Measurements from ENCODE around the gene COL7A1. TPM values are rescaled to one million over a fixed set of nuclear protein-coding genes. Genes with fewer than 3 reads are reported as not detected.
"Not testable (repeated sequence)": the region's sequence is repeated elsewhere in the genome, so short reads cannot be mapped to it uniquely, and the experiment has no call there.

COL7A1 gene
- total and polyA plus RNA-seq, 2 donors from 2014 or later, result 13.1 to 14.4 TPM

DNA sequence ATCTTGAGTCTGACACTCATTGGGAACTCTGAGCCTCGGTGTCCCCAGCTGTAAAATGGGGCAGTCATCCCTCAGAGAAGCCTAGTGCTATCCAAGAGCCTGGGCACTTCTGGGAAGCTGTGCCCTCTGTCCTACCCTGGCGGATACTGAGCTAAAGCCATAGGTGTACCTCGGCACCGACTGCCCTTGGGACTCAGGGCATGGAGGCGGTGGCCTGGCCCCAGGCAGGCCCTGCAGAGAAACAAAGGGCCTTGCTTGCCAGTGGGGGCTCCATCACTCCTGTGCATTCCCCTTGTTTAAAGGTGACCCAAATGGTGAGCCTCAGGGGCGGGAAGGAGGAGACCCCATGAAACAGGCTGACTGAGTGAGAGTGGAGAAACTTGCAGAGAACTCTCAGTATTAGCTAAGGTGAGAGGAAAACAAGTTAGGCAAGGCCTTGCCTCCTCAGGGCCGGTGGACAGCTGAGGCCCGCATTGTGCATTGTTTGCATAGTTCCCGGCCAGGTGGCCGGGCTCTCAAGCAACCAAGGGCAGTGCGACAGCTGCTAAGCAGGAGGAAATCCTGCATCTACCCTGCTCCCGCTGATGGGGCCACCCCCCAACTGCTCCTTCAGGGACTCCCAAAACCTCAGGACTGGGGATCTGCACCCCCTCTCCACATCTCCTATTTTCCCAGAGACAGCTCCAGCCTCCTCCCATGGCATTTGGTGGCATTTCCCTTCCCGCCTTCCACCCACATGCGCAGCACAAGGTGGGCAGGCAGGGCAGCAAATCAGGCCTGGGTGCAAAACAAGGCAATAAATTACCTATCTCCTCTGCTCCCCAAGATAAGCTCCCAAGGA lies 42.8 kb downstream of the COL7A1 start:
- Histone ChIP-seq H3K9me3 (ENCODE audit: control insufficient read depth in 2 of 3, insufficient read depth in 1 of 3, low read length in 3 of 3) (no peaks in the 10 kb centered on the region), H3K4me1 (ENCODE audit: control insufficient read depth in 2 of 3, insufficient read depth in 2 of 3, low read depth in 1 of 3, low read length in 3 of 3) (peaks cover 0 to 3% (median 2%) of the 10 kb centered on the region in 3 donors), H3K4me3 (ENCODE audit: low read length in 3 of 3) (no peak overlapping the region), H3K9ac (ENCODE audit: low read length in 3 of 3) (no peak overlapping the region), H3K27ac (ENCODE audit: low read depth in 2 of 2, low read length in 2 of 2) (no peak overlapping the region), H3K36me3 (ENCODE audit: control insufficient read depth in 2 of 3, insufficient read depth in 3 of 3, low read length in 3 of 3) (no peaks in the 10 kb centered on the region), H3K27me3 (ENCODE audit: control insufficient read depth, insufficient read depth, low read length) (no peaks in the 10 kb centered on the region)
- intact Hi-C loops (cut with DNase I), result no loop called here
- TF ChIP-seq, protein P1, sequence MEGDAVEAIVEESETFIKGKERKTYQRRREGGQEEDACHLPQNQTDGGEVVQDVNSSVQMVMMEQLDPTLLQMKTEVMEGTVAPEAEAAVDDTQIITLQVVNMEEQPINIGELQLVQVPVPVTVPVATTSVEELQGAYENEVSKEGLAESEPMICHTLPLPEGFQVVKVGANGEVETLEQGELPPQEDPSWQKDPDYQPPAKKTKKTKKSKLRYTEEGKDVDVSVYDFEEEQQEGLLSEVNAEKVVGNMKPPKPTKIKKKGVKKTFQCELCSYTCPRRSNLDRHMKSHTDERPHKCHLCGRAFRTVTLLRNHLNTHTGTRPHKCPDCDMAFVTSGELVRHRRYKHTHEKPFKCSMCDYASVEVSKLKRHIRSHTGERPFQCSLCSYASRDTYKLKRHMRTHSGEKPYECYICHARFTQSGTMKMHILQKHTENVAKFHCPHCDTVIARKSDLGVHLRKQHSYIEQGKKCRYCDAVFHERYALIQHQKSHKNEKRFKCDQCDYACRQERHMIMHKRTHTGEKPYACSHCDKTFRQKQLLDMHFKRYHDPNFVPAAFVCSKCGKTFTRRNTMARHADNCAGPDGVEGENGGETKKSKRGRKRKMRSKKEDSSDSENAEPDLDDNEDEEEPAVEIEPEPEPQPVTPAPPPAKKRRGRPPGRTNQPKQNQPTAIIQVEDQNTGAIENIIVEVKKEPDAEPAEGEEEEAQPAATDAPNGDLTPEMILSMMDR (IDR thresholded peaks at IDR 0.05; ENCODE audit: borderline replicate concordance, extremely low read depth, insufficient read depth), result no peak
- FAIRE-seq (no peak), DNase-seq (peak in 4 of 5 donors; percentile 27 to 51 (median 45))

DNA sequence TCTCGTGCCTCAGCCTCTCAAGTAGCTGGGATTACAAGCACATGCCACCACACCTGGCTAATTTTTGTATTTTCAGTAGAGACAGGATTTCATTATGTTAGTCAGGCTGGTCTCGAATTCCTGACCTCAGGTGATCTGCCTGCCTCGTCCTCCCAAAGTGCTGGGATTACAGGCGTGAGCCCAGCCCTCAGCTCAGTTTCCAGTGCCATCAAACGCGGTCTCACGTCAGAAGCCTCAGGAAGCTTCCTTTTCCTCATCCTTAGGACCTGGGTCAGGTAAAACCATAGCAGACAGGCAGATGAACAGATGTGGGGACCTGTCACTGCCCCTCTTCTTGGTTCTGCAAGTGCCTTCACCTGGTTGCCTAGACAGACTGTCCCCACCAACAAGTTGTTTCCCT lies 43.5 kb downstream of the COL7A1 start:
- H3K36me3 ChIP-seq (ENCODE audit: control insufficient read depth in 2 of 3, insufficient read depth in 3 of 3, low read length in 3 of 3); H3K4me3 ChIP-seq (ENCODE audit: low read length in 3 of 3); H3K4me1 ChIP-seq (ENCODE audit: control insufficient read depth in 2 of 3, insufficient read depth in 2 of 3, low read depth in 1 of 3, low read length in 3 of 3); H3K27ac ChIP-seq (ENCODE audit: low read depth in 2 of 2, low read length in 2 of 2); intact Hi-C loops (cut with DNase I); H3K27me3 ChIP-seq (ENCODE audit: control insufficient read depth, insufficient read depth, low read length); FAIRE-seq; H3K9ac ChIP-seq (ENCODE audit: low read length in 3 of 3); H3K9me3 ChIP-seq (ENCODE audit: control insufficient read depth in 2 of 3, insufficient read depth in 1 of 3, low read length in 3 of 3): not testable (repeated sequence)
- DNase-seq, result peak in 1 of 5 donors; percentile 21

- no peak for FAIRE-seq
Measured at GRCh38 chr3:48548729-48549705, 46.1 kb downstream of the COL7A1 start.

More at GRCh38 chr3:48548729-48549705, 46.1 kb downstream of the COL7A1 start:
- peak; percentile 81 to 92 (median 88) for DNase-seq
- intact Hi-C loops (cut with DNase I), result loop anchor here (5.0 kb wide), 1 partner anchor 87 kb away; no protein-coding TSS in a partner anchor
- H3K27me3 ChIP-seq (ENCODE audit: control insufficient read depth, insufficient read depth, low read length), result no peaks in the 10 kb centered on the region
- H3K36me3 ChIP-seq (ENCODE audit: control insufficient read depth in 2 of 3, insufficient read depth in 3 of 3, low read length in 3 of 3), result peaks cover 0 to 2% (median 0%) of the 10 kb centered on the region in 3 donors
- peaks cover 0 to 3% (median 0%) of the 10 kb centered on the region in 3 donors for H3K4me1 ChIP-seq (ENCODE audit: control insufficient read depth in 2 of 3, insufficient read depth in 2 of 3, low read depth in 1 of 3, low read length in 3 of 3)
- H3K9ac ChIP-seq (ENCODE audit: low read length in 3 of 3), result no peak overlapping the region
- TF ChIP-seq, protein P1 (IDR thresholded peaks at IDR 0.05; ENCODE audit: borderline replicate concordance, extremely low read depth, insufficient read depth), result peak; percentile 95
- H3K4me3 ChIP-seq (ENCODE audit: low read length in 3 of 3), result no peak overlapping the region
- H3K9me3 ChIP-seq (ENCODE audit: control insufficient read depth in 2 of 3, insufficient read depth in 1 of 3, low read length in 3 of 3), result no peaks in the 10 kb centered on the region
- no peak overlapping the region for H3K27ac ChIP-seq (ENCODE audit: low read depth in 2 of 2, low read length in 2 of 2)
